PC-3 (cell line): Measurements from ENCODE around the gene TBC1D14. TPM values are rescaled to one million over a fixed set of nuclear protein-coding genes. Genes with fewer than 3 reads are reported as not detected.
"Not testable (repeated sequence)": the region's sequence is repeated elsewhere in the genome, so short reads cannot be mapped to it uniquely, and the experiment has no call there.

Experiments
- ATAC-seq: fragments of 200-7000 bp; cut with Tn5 transposase; 2 replicates; pipeline ENCODE4 v1.9.1; 2020; ENCODE audit warnings: mild to moderate bottlenecking, moderate library complexity
- BruUV-seq: library from RNA; stranded (reverse); fragments of 400-500 nt; replicated peaks from 2 replicates; lab custom pipeline; 2021; lab: Mats Ljungman, UMichigan
- CTCF ChIA-PET: fragments of 300-600 bp; sonication (Branson Sonifier 250); formaldehyde crosslinking; loops from one replicate; lab custom pipeline; 2022; ENCODE audit warnings: antibody characterized with exemption; lab: Charles Lee
- POLR2A ChIA-PET: fragments of 300-600 bp; sonication (Branson Sonifier 250); formaldehyde crosslinking; loops from one replicate; lab custom pipeline; 2022; ENCODE audit warnings: antibody characterized with exemption; ENCODE audit not compliant: unreplicated experiment; lab: Charles Lee
- DNase-seq: peaks from one replicate; pipeline ENCODE4 v3.0.0-alpha.2; 2015
- H2AFZ ChIP-seq: fragments of 300-600 bp; sonication (generic); 2 replicates; pipeline ENCODE4 v1.6.0; 2016; ENCODE audit warnings: antibody characterized with exemption, low read length
- H3F3A ChIP-seq: fragments of 300-600 bp; sonication (generic); one replicate; pipeline ENCODE4 v1.6.0; 2017; ENCODE audit warnings: antibody characterized with exemption, low read length, control low read depth, mild to moderate bottlenecking; ENCODE audit not compliant: unreplicated experiment
- H3K27ac ChIP-seq: fragments of 300-600 bp; sonication (generic); 2 replicates; pipeline ENCODE4 v1.5.1; 2016; ENCODE audit warnings: mild to moderate bottlenecking, low read length
- H3K27me3 ChIP-seq: fragments of 300-600 bp; sonication (generic); 2 replicates; pipeline ENCODE4 v1.6.1; 2016; ENCODE audit warnings: low read length, mixed read lengths
- H3K36me3 ChIP-seq: fragments of 300-600 bp; sonication (generic); 2 replicates; pipeline ENCODE4 v1.6.1; 2016; ENCODE audit warnings: low read depth, mixed run types, low read length, mixed read lengths
- H3K4me1 ChIP-seq: fragments of 300-600 bp; sonication (generic); 2 replicates; pipeline ENCODE4 v1.5.1; 2016; ENCODE audit warnings: low read length; ENCODE audit not compliant: insufficient read depth
- H3K4me2 ChIP-seq: fragments of 300-600 bp; sonication (generic); 2 replicates; pipeline ENCODE4 v1.6.0; 2016; ENCODE audit warnings: low read length
- H3K4me3 ChIP-seq: fragments of 300-600 bp; sonication (generic); 2 replicates; pipeline ENCODE4 v1.5.1; 2016; ENCODE audit warnings: mild to moderate bottlenecking, low read length, mixed read lengths
- H3K79me2 ChIP-seq: fragments of 300-600 bp; sonication (generic); 2 replicates; pipeline ENCODE4 v1.6.1; 2017; ENCODE audit warnings: low read length, mixed read lengths
- H3K9ac ChIP-seq: fragments of 300-600 bp; sonication (generic); 2 replicates; pipeline ENCODE4 v1.6.0; 2016; ENCODE audit warnings: mild to moderate bottlenecking, low read length
- H3K9me2 ChIP-seq: fragments of 300-600 bp; sonication (generic); replicated peaks from 2 replicates; pipeline ENCODE4 v1.6.1; 2016; ENCODE audit warnings: mixed run types, low read length, mixed read lengths
- H3K9me3 ChIP-seq: fragments of 300-600 bp; sonication (generic); 2 replicates; pipeline ENCODE4 v1.6.1; 2016; ENCODE audit warnings: low read length, mixed read lengths
- H4K20me1 ChIP-seq: fragments of 300-600 bp; sonication (generic); 2 replicates; pipeline ENCODE4 v1.6.1; 2016; ENCODE audit warnings: low read length, mixed read lengths
- EZH2 ChIP-seq: fragments of 300-600 bp; sonication (generic); IDR thresholded peaks from one replicate; pipeline ENCODE4 v1.6.1; 2017; ENCODE audit warnings: antibody characterized with exemption, mild to moderate bottlenecking, low read length; ENCODE audit not compliant: unreplicated experiment
- EZH2phosphoT487 ChIP-seq: fragments of 300-600 bp; sonication (generic); IDR thresholded peaks from 2 replicates; pipeline ENCODE4 v1.6.1; 2018; ENCODE audit warnings: mild to moderate bottlenecking, antibody characterized with exemption, low read length, borderline replicate concordance
- intact Hi-C: fragments of 100-400 bp; cut with micrococcal nuclease; formaldehyde crosslinking; loops from 2 replicates; pipeline ENCODE4 v1.9.0; 2023
- total RNA-seq: library from RNA; depleted of rRNA; stranded (reverse); fragments of >200 nt; gene quantifications from 2 replicates; pipeline ENCODE4 v1.2.3, GENCODE V29; 2014
- TF ChIP-seq, protein P1 (sequence below): fragments of 300-600 bp; sonication (generic); conservative IDR thresholded peaks from 2 replicates; pipeline ENCODE4 v1.5.1; 2017; ENCODE audit warnings: antibody characterized with exemption, low read depth, mild to moderate bottlenecking, low read length

The TBC1D14 gene
- total RNA-seq, 1 experiment from 2014 or later = 33.0 TPM

DNA sequence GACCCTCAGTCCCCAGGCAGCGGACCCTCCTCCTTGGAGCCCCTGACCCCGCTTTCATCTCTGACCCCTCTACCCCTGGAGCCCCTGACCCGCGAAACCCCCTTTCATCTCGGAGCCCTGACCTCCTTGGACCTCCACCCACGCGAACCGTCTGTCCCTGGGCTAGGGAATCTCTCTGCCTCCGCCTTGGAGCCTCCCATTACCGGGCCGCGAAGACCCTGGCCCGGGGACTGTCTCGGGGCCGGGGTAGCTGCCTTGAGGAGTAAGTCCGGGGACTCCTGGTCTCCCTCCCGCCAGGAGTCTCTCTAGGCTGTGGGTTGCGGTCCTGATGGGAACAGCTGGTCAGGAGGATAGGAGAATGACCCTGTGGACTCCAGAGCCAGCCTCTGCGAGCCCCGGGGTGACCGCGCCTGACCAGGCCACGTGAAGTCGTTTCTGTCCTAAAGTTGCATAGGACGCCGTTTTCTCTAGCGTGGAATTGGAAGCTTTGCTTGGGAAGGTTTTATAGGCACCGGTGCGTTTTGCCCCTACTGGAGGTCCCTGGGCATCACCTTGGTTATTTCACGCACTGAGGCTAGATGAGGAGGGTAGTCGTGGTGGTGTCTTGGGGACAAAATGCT, 824 bp downstream of the TBC1D14 start:
- intact Hi-C loops = no loop called here
- Histone ChIP-seq H3F3A (no peaks in the 10 kb centered on the region), H3K27ac (no peak overlapping the region), H2AFZ (0 out of 2 replicates have a peak overlapping the region, but pooled peaks have one; percentile 34), H3K4me2 (peak overlapping the region; percentile 100), H3K79me2 (peaks cover 23% of the 10 kb centered on the region), H3K36me3 (no peaks in the 10 kb centered on the region), H3K9me2 (no peaks in the 10 kb centered on the region), H4K20me1 (no peaks in the 10 kb centered on the region), H3K4me3 (peak overlapping the region; percentile 78), H3K9me3 (no peaks in the 10 kb centered on the region), H3K27me3 (no peaks in the 10 kb centered on the region), H3K4me1 (peaks cover 8% of the 10 kb centered on the region), H3K9ac (peak overlapping the region; percentile 65)
- DNase-seq (peak; percentile 14), ATAC-seq (no peak)
- no TSS peak for BruUV-seq
- TF ChIP-seq, protein P1, sequence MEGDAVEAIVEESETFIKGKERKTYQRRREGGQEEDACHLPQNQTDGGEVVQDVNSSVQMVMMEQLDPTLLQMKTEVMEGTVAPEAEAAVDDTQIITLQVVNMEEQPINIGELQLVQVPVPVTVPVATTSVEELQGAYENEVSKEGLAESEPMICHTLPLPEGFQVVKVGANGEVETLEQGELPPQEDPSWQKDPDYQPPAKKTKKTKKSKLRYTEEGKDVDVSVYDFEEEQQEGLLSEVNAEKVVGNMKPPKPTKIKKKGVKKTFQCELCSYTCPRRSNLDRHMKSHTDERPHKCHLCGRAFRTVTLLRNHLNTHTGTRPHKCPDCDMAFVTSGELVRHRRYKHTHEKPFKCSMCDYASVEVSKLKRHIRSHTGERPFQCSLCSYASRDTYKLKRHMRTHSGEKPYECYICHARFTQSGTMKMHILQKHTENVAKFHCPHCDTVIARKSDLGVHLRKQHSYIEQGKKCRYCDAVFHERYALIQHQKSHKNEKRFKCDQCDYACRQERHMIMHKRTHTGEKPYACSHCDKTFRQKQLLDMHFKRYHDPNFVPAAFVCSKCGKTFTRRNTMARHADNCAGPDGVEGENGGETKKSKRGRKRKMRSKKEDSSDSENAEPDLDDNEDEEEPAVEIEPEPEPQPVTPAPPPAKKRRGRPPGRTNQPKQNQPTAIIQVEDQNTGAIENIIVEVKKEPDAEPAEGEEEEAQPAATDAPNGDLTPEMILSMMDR = peak; percentile 26
- TF ChIP-seq EZH2phosphoT487 (no peak), EZH2 (no peak)
- ChIA-PET POLR2A (interaction anchor here (0.6 kb wide), 1 partner anchor 77 kb away, joined by 3 read pairs; no protein-coding TSS in a partner anchor), CTCF (no interaction called here)

DNA sequence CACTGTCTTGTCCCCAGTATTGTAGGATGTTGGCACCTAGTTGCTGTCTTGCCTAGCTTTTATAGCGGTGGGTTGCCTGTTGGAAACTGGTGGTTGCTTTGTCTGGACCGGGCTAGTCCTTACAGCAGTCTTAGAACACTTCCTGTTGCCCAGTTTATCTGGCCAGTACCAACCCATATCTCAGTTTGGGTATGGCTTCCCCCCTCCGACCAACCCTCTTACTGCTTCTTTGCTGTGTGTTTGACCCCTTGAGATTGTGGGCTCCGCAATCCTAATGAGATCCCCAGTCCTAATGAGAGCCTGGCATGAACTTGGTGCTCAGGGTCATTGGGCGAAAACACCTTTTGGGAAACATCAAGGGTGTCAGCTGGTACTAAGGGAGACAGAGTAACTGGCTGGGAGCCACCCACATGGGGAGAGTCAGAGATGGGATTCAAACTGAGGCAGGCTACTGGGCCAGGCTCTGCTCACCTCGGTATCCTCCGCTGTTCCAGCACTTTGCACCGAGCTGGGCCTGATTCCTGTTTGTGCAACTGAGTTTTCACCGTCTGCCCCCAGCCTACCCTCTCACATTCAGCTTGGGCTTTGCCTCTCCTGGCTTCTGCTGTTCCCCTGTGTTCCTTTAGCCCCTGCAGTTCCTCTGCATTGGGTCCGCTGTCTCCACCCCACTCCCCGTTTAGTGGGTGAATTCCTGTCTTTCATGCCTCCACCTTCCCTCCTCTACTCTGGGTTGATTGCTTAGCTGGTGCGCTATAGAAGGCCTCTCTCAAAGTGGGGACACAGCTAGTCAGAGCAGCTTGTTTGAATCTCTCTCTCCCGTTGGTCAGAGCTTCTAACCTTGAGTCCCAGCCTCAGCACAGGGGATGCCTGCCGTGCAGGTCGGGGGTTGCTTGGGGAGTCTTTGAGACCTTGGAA, 1.6 kb downstream of the TBC1D14 start:
- ChIA-PET POLR2A (interaction anchor here (0.6 to 0.7 kb wide), 2 partner anchors 76 to 1960 kb away, joined by 3 to 4 read pairs; no protein-coding TSS in a partner anchor), CTCF (no interaction called here)
- H3K9ac ChIP-seq = no peak overlapping the region
- ATAC-seq (no peak), DNase-seq (no peak)
- no peaks in the 10 kb centered on the region for H3K9me2 ChIP-seq
- H3K4me1 ChIP-seq = peaks cover 8% of the 10 kb centered on the region
- H3K9me3 ChIP-seq = no peaks in the 10 kb centered on the region
- H3K79me2 ChIP-seq = peaks cover 24% of the 10 kb centered on the region
- H4K20me1 ChIP-seq = no peaks in the 10 kb centered on the region
- no peaks in the 10 kb centered on the region for H3F3A ChIP-seq
- intact Hi-C loops = no loop called here
- no peak overlapping the region for H2AFZ ChIP-seq
- H3K36me3 ChIP-seq = no peaks in the 10 kb centered on the region
- BruUV-seq = TSS peak; percentile 39
- no peak overlapping the region for H3K27ac ChIP-seq
- peak overlapping the region; percentile 100 for H3K4me2 ChIP-seq
- TF ChIP-seq, protein P1 = no peak; the same call in 1 of the 2 replicates
- TF ChIP-seq EZH2 = no peak
- no peak for TF ChIP-seq EZH2phosphoT487
- H3K4me3 ChIP-seq = peak overlapping the region; percentile 78
- H3K27me3 ChIP-seq = no peaks in the 10 kb centered on the region

DNA sequence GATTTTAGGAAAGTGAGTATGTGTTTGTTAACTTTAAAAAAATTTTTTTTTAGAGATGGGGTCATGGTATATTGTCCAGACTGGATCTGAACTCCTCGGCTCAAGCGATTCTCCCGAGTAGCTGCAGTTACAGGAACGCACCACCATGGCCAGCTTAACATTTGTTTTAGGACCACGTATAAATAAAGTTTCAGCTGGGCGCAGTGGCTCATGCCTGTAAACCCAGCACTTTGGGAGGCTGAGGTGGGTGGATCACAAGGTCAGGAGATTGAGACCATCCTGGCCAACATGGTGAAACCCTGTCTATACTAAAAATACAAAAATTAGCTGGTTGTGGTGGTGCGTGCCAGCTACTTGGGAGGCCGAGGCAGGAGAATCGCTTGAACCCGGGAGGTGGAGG, 2.3 kb downstream of the TBC1D14 start:
- H3K79me2 ChIP-seq = peaks cover 24% of the 10 kb centered on the region
- H3K9me3 ChIP-seq, H3K4me2 ChIP-seq, H3K4me1 ChIP-seq, H2AFZ ChIP-seq, H3K27ac ChIP-seq, H3K9me2 ChIP-seq, H3K9ac ChIP-seq, DNase-seq, CTCF ChIA-PET, intact Hi-C loops, BruUV-seq, H3K27me3 ChIP-seq, H4K20me1 ChIP-seq, H3F3A ChIP-seq, ATAC-seq, H3K4me3 ChIP-seq, H3K36me3 ChIP-seq: not testable (repeated sequence)
- POLR2A ChIA-PET = interaction anchor here (0.6 to 0.7 kb wide), 2 partner anchors 120 to 1960 kb away, joined by 4 to 14 read pairs; no protein-coding TSS in a partner anchor
